ENCODE data around the gene RXFP4. TPM values are rescaled to one million over a fixed set of nuclear protein-coding genes. Genes with fewer than 3 reads are reported as not detected.

Gene RXFP4
- total and polyA plus RNA-seq, 2 donors, result 0.18 TPM; not detected in 1

GRCh38 chr1:155934097-155934935, 7.1 kb upstream of the RXFP4 start, which contains the start of gene KHDC4:
Gene KHDC4, minus strand, starts transcription at chr1:155934413. Its CDS starts 40 bp downstream, at chr1:155934373.
- Histone ChIP-seq H3K4me3 (ENCODE audit: low read length in 2 of 2) (peak within 1 kb of the TSS; percentile 78 to 90), H3K27ac (ENCODE audit: low read depth in 1 of 2, low read length in 1 of 2) (peak within 1 kb of the TSS; percentile 95 to 96), H3K4me1 (ENCODE audit: control insufficient read depth in 2 of 2, insufficient read depth in 2 of 2, low read length in 2 of 2) (peaks cover 15 to 33% of the 10 kb centered on the region in 2 donors), H3K36me3 (ENCODE audit: control insufficient read depth in 2 of 2, insufficient read depth in 2 of 2, low read length in 1 of 2) (peaks cover 20 to 37% of the 10 kb centered on the region in 2 donors), H3K27me3 (ENCODE audit: control insufficient read depth in 2 of 2, insufficient read depth in 1 of 2, low read length in 1 of 2) (no peaks in the 10 kb centered on the region), H3K9me3 (ENCODE audit: control insufficient read depth in 2 of 2, insufficient read depth in 1 of 2, low read length in 1 of 2) (no peaks in the 10 kb centered on the region)
- DNase-seq (ENCODE audit: low read depth in 6 of 9, low spot score in 9 of 9), result peak; percentile 96 to 99 (median 97)
- WGBS, result 2% methylated on average over 50 of the region's 50 CpGs

GRCh38 chr1:155934936-155935590, 6.4 kb upstream of the RXFP4 start:
- H3K36me3 ChIP-seq (ENCODE audit: control insufficient read depth in 2 of 2, insufficient read depth in 2 of 2, low read length in 1 of 2), result peaks cover 16 to 33% of the 10 kb centered on the region in 2 donors
- H3K4me1 ChIP-seq (ENCODE audit: control insufficient read depth in 2 of 2, insufficient read depth in 2 of 2, low read length in 2 of 2), result peaks cover 15 to 35% of the 10 kb centered on the region in 2 donors
- peak overlapping the region; percentile 78 to 90 for H3K4me3 ChIP-seq (ENCODE audit: low read length in 2 of 2)
- no peaks in the 10 kb centered on the region for H3K27me3 ChIP-seq (ENCODE audit: control insufficient read depth in 2 of 2, insufficient read depth in 1 of 2, low read length in 1 of 2)
- DNase-seq (ENCODE audit: low read depth in 6 of 9, low spot score in 9 of 9), result no peak
- 92% methylated on average over 24 of the region's 24 CpGs for WGBS
- peak overlapping the region; percentile 87 to 95 for H3K27ac ChIP-seq (ENCODE audit: low read depth in 1 of 2, low read length in 1 of 2)
- no peaks in the 10 kb centered on the region for H3K9me3 ChIP-seq (ENCODE audit: control insufficient read depth in 2 of 2, insufficient read depth in 1 of 2, low read length in 1 of 2)

GRCh38 chr1:155938220-155938627, 3.2 kb upstream of the RXFP4 start:
- no peaks in the 10 kb centered on the region for H3K27me3 ChIP-seq (ENCODE audit: control insufficient read depth in 2 of 2, insufficient read depth in 1 of 2, low read length in 1 of 2)
- peaks cover 7 to 39% of the 10 kb centered on the region in 2 donors for H3K4me1 ChIP-seq (ENCODE audit: control insufficient read depth in 2 of 2, insufficient read depth in 2 of 2, low read length in 2 of 2)
- no peak overlapping the region for H3K27ac ChIP-seq (ENCODE audit: low read depth in 1 of 2, low read length in 1 of 2)
- WGBS, result 0% methylated on average over 1 of the region's 1 CpG
- no peaks in the 10 kb centered on the region for H3K9me3 ChIP-seq (ENCODE audit: control insufficient read depth in 2 of 2, insufficient read depth in 1 of 2, low read length in 1 of 2)
- peaks cover 2 to 3% of the 10 kb centered on the region in 2 donors for H3K36me3 ChIP-seq (ENCODE audit: control insufficient read depth in 2 of 2, insufficient read depth in 2 of 2, low read length in 1 of 2)
- peak; percentile 18 to 81 (median 55) for DNase-seq (ENCODE audit: low read depth in 6 of 9, low spot score in 9 of 9)
- H3K4me3 ChIP-seq (ENCODE audit: low read length in 2 of 2), result no peak overlapping the region

GRCh38 chr1:155940482-155940992, 901 bp upstream of the RXFP4 start:
- Histone ChIP-seq H3K27ac (ENCODE audit: low read depth in 1 of 2, low read length in 1 of 2) (no peak overlapping the region), H3K27me3 (ENCODE audit: control insufficient read depth in 2 of 2, insufficient read depth in 1 of 2, low read length in 1 of 2) (no peaks in the 10 kb centered on the region), H3K9me3 (ENCODE audit: control insufficient read depth in 2 of 2, insufficient read depth in 1 of 2, low read length in 1 of 2) (no peaks in the 10 kb centered on the region), H3K4me3 (ENCODE audit: low read length in 2 of 2) (no peak overlapping the region), H3K36me3 (ENCODE audit: control insufficient read depth in 2 of 2, insufficient read depth in 2 of 2, low read length in 1 of 2) (peaks cover 2 to 3% of the 10 kb centered on the region in 2 donors), H3K4me1 (ENCODE audit: control insufficient read depth in 2 of 2, insufficient read depth in 2 of 2, low read length in 2 of 2) (peaks cover 0 to 42% of the 10 kb centered on the region in 2 donors)
- 72% methylated on average over 4 of the region's 4 CpGs for WGBS
- DNase-seq (ENCODE audit: low read depth in 6 of 9, low spot score in 9 of 9), result no peak

- no peak for DNase-seq (ENCODE audit: low read depth in 6 of 9, low spot score in 9 of 9)
- H3K9me3 ChIP-seq (ENCODE audit: control insufficient read depth in 2 of 2, insufficient read depth in 1 of 2, low read length in 1 of 2), result no peaks in the 10 kb centered on the region
- 95% methylated on average over 29 of the region's 29 CpGs for WGBS
- peaks cover 7 to 57% of the 10 kb centered on the region in 2 donors for H3K4me1 ChIP-seq (ENCODE audit: control insufficient read depth in 2 of 2, insufficient read depth in 2 of 2, low read length in 2 of 2)
- H3K27ac ChIP-seq (ENCODE audit: low read depth in 1 of 2, low read length in 1 of 2), result no peak overlapping the region
- peaks cover 9 to 15% of the 10 kb centered on the region in 2 donors for H3K36me3 ChIP-seq (ENCODE audit: control insufficient read depth in 2 of 2, insufficient read depth in 2 of 2, low read length in 1 of 2)
- no peaks in the 10 kb centered on the region for H3K27me3 ChIP-seq (ENCODE audit: control insufficient read depth in 2 of 2, insufficient read depth in 1 of 2, low read length in 1 of 2)
- no peak overlapping the region for H3K4me3 ChIP-seq (ENCODE audit: low read length in 2 of 2)
Measured at GRCh38 chr1:155941845-155942531, 550 bp downstream of the RXFP4 start.

- H3K27ac ChIP-seq (ENCODE audit: low read depth in 1 of 2, low read length in 1 of 2), result no peak overlapping the region
- peaks cover 7 to 63% of the 10 kb centered on the region in 2 donors for H3K4me1 ChIP-seq (ENCODE audit: control insufficient read depth in 2 of 2, insufficient read depth in 2 of 2, low read length in 2 of 2)
- H3K36me3 ChIP-seq (ENCODE audit: control insufficient read depth in 2 of 2, insufficient read depth in 2 of 2, low read length in 1 of 2), result peaks cover 16 to 22% of the 10 kb centered on the region in 2 donors
- no peak for DNase-seq (ENCODE audit: low read depth in 6 of 9, low spot score in 9 of 9)
- WGBS, result 96% methylated on average over 11 of the region's 11 CpGs
- H3K27me3 ChIP-seq (ENCODE audit: control insufficient read depth in 2 of 2, insufficient read depth in 1 of 2, low read length in 1 of 2), result no peaks in the 10 kb centered on the region
- H3K9me3 ChIP-seq (ENCODE audit: control insufficient read depth in 2 of 2, insufficient read depth in 1 of 2, low read length in 1 of 2), result no peaks in the 10 kb centered on the region
- no peak overlapping the region for H3K4me3 ChIP-seq (ENCODE audit: low read length in 2 of 2)
Measured at GRCh38 chr1:155942578-155943141, 1.2 kb downstream of the RXFP4 start.

GRCh38 chr1:155944444-155944799, 3.0 kb downstream of the RXFP4 start:
- Histone ChIP-seq H3K27me3 (ENCODE audit: control insufficient read depth in 2 of 2, insufficient read depth in 1 of 2, low read length in 1 of 2) (no peaks in the 10 kb centered on the region), H3K4me3 (ENCODE audit: low read length in 2 of 2) (no peak overlapping the region), H3K9me3 (ENCODE audit: control insufficient read depth in 2 of 2, insufficient read depth in 1 of 2, low read length in 1 of 2) (no peaks in the 10 kb centered on the region), H3K4me1 (ENCODE audit: control insufficient read depth in 2 of 2, insufficient read depth in 2 of 2, low read length in 2 of 2) (peaks cover 7 to 63% of the 10 kb centered on the region in 2 donors), H3K27ac (ENCODE audit: low read depth in 1 of 2, low read length in 1 of 2) (peak overlapping the region; percentile 3 to 5), H3K36me3 (ENCODE audit: control insufficient read depth in 2 of 2, insufficient read depth in 2 of 2, low read length in 1 of 2) (peaks cover 32 to 37% of the 10 kb centered on the region in 2 donors)
- WGBS, result 80% methylated on average over 6 of the region's 6 CpGs
- no peak for DNase-seq (ENCODE audit: low read depth in 6 of 9, low spot score in 9 of 9)

- H3K9me3 ChIP-seq (ENCODE audit: control insufficient read depth in 2 of 2, insufficient read depth in 1 of 2, low read length in 1 of 2), result no peaks in the 10 kb centered on the region
- DNase-seq (ENCODE audit: low read depth in 6 of 9, low spot score in 9 of 9), result no peak
- H3K27me3 ChIP-seq (ENCODE audit: control insufficient read depth in 2 of 2, insufficient read depth in 1 of 2, low read length in 1 of 2), result no peaks in the 10 kb centered on the region
- peaks cover 7 to 45% of the 10 kb centered on the region in 2 donors for H3K4me1 ChIP-seq (ENCODE audit: control insufficient read depth in 2 of 2, insufficient read depth in 2 of 2, low read length in 2 of 2)
- WGBS, result 92% methylated on average over 8 of the region's 8 CpGs
- no peak overlapping the region for H3K4me3 ChIP-seq (ENCODE audit: low read length in 2 of 2)
- H3K36me3 ChIP-seq (ENCODE audit: control insufficient read depth in 2 of 2, insufficient read depth in 2 of 2, low read length in 1 of 2), result peaks cover 55 to 58% of the 10 kb centered on the region in 2 donors
- H3K27ac ChIP-seq (ENCODE audit: low read depth in 1 of 2, low read length in 1 of 2), result peak overlapping the region; percentile 60 to 80
Measured at GRCh38 chr1:155946633-155947219, 5.3 kb downstream of the RXFP4 start.
